Measurements from ENCODE around the gene NBDY.
A peak's percentile ranks its signal among the peaks of the same experiment; 100 is the strongest.

Gene NBDY

GRCh38 chrX:56811599-56811998 is 82.6 kb downstream of the NBDY start:
- no peak overlapping the region for H3K4me3 Mint-ChIP-seq

GRCh38 chrX:56812515-56813105 is 83.6 kb downstream of the NBDY start:
- intact Hi-C loops (cut with micrococcal nuclease): no loop called here
- Mint-ChIP-seq H3K27ac (peak overlapping the region; percentile 64), H3K4me3 (peak overlapping the region; percentile 63), H3K27me3 (no peaks in the 10 kb centered on the region), H3K4me1 (ENCODE audit: low read depth) (peaks cover 39% of the 10 kb centered on the region), H3K36me3 (ENCODE audit: low read depth) (peaks cover 12% of the 10 kb centered on the region), H3K9me3 (no peaks in the 10 kb centered on the region)

More at GRCh38 chrX:56811599-56811998, 82.6 kb downstream of the NBDY start:
- Mint-ChIP-seq H3K27me3 (no peaks in the 10 kb centered on the region), H3K9me3 (no peaks in the 10 kb centered on the region), H3K27ac (no peak overlapping the region), H3K36me3 (ENCODE audit: low read depth) (peaks cover 12% of the 10 kb centered on the region), H3K4me1 (ENCODE audit: low read depth) (peaks cover 46% of the 10 kb centered on the region)
- intact Hi-C loops (cut with micrococcal nuclease): no loop called here

GRCh38 chrX:56813318-56813837 is 84.3 kb downstream of the NBDY start:
- Mint-ChIP-seq H3K27me3 (no peaks in the 10 kb centered on the region), H3K4me1 (ENCODE audit: low read depth) (peaks cover 37% of the 10 kb centered on the region), H3K27ac (peak overlapping the region; percentile 64), H3K9me3 (no peaks in the 10 kb centered on the region), H3K4me3 (peak overlapping the region; percentile 33), H3K36me3 (ENCODE audit: low read depth) (peaks cover 12% of the 10 kb centered on the region)
- intact Hi-C loops (cut with micrococcal nuclease): no loop called here

- Mint-ChIP-seq H3K4me1 (ENCODE audit: low read depth) (peaks cover 14% of the 10 kb centered on the region), H3K27ac (no peak overlapping the region), H3K4me3 (no peak overlapping the region), H3K36me3 (ENCODE audit: low read depth) (peaks cover 5% of the 10 kb centered on the region), H3K9me3 (no peaks in the 10 kb centered on the region), H3K27me3 (no peaks in the 10 kb centered on the region)
- intact Hi-C loops (cut with micrococcal nuclease): no loop called here
Measured at GRCh38 chrX:56817179-56817578, 88.1 kb downstream of the NBDY start.

DNA sequence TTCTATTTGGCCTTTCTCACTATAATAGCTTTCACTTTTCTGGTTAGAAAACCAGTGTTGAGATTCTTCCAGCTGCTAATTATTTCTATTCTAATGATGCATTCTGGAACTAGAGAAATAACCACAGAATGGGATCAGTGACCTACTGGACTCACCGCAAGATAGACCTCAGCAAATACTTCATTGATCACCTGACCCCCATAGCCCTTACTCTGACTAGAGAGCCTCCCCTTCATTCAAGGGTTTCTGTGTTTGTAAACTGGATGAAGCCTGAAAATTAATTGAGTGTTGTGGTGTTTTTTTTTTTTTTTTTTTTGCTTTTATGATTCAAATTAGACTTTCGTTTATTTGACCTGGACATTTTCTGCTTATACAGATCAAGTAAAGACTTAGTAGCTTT is 97.0 kb downstream of the NBDY start:
- Mint-ChIP-seq H3K36me3 (ENCODE audit: low read depth) (no peaks in the 10 kb centered on the region), H3K4me1 (ENCODE audit: low read depth) (no peaks in the 10 kb centered on the region), H3K4me3 (no peak overlapping the region), H3K27ac (no peak overlapping the region), H3K9me3 (no peaks in the 10 kb centered on the region), H3K27me3 (no peaks in the 10 kb centered on the region)
- intact Hi-C loops (cut with micrococcal nuclease): no loop called here

DNA sequence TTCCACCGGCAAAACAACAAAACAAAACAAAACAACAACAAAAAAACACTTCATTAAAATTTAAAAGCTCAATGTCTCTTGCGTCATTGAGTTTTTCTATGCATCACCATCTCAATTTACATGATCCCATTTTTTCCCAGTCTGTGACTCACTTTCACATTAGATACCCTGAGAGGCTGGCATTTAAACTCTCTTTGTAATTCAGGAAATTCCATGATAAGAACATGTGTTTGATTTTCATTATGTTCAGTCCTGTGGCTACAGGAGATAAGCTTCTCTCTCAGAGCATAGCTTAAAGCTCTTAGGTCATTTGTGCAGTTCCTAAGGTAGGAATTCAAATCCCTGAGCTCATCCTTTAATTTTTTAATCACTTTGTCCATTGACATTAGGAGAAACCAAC is 104.6 kb downstream of the NBDY start:
- no peaks in the 10 kb centered on the region for H3K27me3 Mint-ChIP-seq
- H3K36me3 Mint-ChIP-seq (ENCODE audit: low read depth): no peaks in the 10 kb centered on the region
- no peak overlapping the region for H3K27ac Mint-ChIP-seq
- H3K9me3 Mint-ChIP-seq: no peaks in the 10 kb centered on the region
- no peaks in the 10 kb centered on the region for H3K4me1 Mint-ChIP-seq (ENCODE audit: low read depth)
- intact Hi-C loops (cut with micrococcal nuclease): no loop called here
- no peak overlapping the region for H3K4me3 Mint-ChIP-seq

DNA sequence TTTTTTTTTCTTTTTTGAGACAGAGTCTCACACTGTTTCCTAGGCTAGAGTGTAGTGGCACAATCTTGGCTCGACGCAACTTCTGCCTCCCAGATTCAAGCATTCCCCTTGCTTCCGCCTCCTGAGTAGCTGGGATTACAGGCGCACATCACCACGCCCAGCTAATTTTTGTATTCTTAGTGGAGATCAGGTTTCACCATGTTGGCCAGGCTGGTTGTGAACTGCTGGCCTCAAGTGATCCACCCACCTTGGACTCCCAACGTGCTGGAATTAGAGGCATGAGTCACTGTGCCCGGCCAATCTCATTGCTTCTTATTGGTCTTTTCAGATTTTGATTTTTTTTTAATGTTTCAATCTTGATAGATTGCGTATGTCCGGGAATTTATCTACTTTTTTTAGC is 124.4 kb downstream of the NBDY start:
- no peaks in the 10 kb centered on the region for H3K27me3 Mint-ChIP-seq
- no peak overlapping the region for H3K27ac Mint-ChIP-seq
- H3K4me3 Mint-ChIP-seq: no peak overlapping the region
- H3K4me1 Mint-ChIP-seq (ENCODE audit: low read depth): no peaks in the 10 kb centered on the region
- intact Hi-C loops (cut with micrococcal nuclease): no loop called here
- no peaks in the 10 kb centered on the region for H3K9me3 Mint-ChIP-seq
- no peaks in the 10 kb centered on the region for H3K36me3 Mint-ChIP-seq (ENCODE audit: low read depth)

- no peaks in the 10 kb centered on the region for H3K9me3 Mint-ChIP-seq
- no peak overlapping the region for H3K4me3 Mint-ChIP-seq
- no peaks in the 10 kb centered on the region for H3K36me3 Mint-ChIP-seq (ENCODE audit: low read depth)
- no peaks in the 10 kb centered on the region for H3K27me3 Mint-ChIP-seq
- H3K27ac Mint-ChIP-seq: no peak overlapping the region
- no peaks in the 10 kb centered on the region for H3K4me1 Mint-ChIP-seq (ENCODE audit: low read depth)
- intact Hi-C loops (cut with micrococcal nuclease): no loop called here
Measured at GRCh38 chrX:56857042-56857441, 128.0 kb downstream of the NBDY start.

- intact Hi-C loops (cut with micrococcal nuclease): no loop called here
- no peak overlapping the region for H3K27ac Mint-ChIP-seq
- no peaks in the 10 kb centered on the region for H3K36me3 Mint-ChIP-seq (ENCODE audit: low read depth)
- H3K27me3 Mint-ChIP-seq: no peaks in the 10 kb centered on the region
- no peak overlapping the region for H3K4me3 Mint-ChIP-seq
- H3K9me3 Mint-ChIP-seq: no peaks in the 10 kb centered on the region
- H3K4me1 Mint-ChIP-seq (ENCODE audit: low read depth): no peaks in the 10 kb centered on the region
Measured at GRCh38 chrX:56860888-56861287, 131.8 kb downstream of the NBDY start.
